Gastroesophageal sphincter (tissue), 4 donors: Measurements from ENCODE around the gene ING1. TPM values are rescaled to one million over a fixed set of nuclear protein-coding genes. Genes with fewer than 3 reads are reported as not detected.

Experiments
- ATAC-seq: fragments of 150-250 bp; one replicate; pipeline ENCODE4 v1.9.1; 2016; ENCODE audit warnings: mild to moderate bottlenecking, moderate library complexity
- H3K27ac ChIP-seq, 4 donors: fragments of 200-600 bp; sonication (generic) in 3 of 4; 1 replicate in 3 of 4; 2 replicates in 1 of 4; pipeline ENCODE4 v1.5.1; 2016 to 2019
- H3K27me3 ChIP-seq: fragments of 200-600 bp; sonication (generic); one replicate; pipeline ENCODE4 v1.5.1; 2019
- H3K36me3 ChIP-seq, 2 donors: fragments of 200-600 bp; sonication (generic); one replicate each; pipeline ENCODE4 v1.5.1; 2019; ENCODE audit warnings: control low read depth in 1 of 2
- H3K4me1 ChIP-seq, 3 donors: fragments of 200-600 bp; sonication (generic); 1 replicate in 2 of 3; 2 replicates in 1 of 3; pipeline ENCODE4 v1.5.1; 2016 to 2019; ENCODE audit warnings: control low read depth in 2 of 3
- H3K4me3 ChIP-seq, 2 donors: fragments of 200-600 bp; sonication (generic); one replicate each; pipeline ENCODE4 v1.5.1; 2019; ENCODE audit warnings: mild to moderate bottlenecking in 1 of 2, moderate library complexity in 1 of 2
- H3K9me3 ChIP-seq, 3 donors: fragments of 200-600 bp; sonication (generic); one replicate each; pipeline ENCODE4 v1.5.1; 2017 to 2019; ENCODE audit warnings: control low read depth in 2 of 3
- EP300 ChIP-seq: sonication (generic); formaldehyde crosslinking; IDR thresholded peaks from one replicate; pipeline ENCODE4 v1.6.1; 2017; ENCODE audit warnings: antibody characterized with exemption, mild to moderate bottlenecking
- POLR2A ChIP-seq, 2 donors: fragments of 450-650 bp; IDR thresholded peaks; one replicate each; pipeline ENCODE4 v1.6.1; 2017; ENCODE audit warnings: antibody characterized with exemption in 2 of 2, mild to moderate bottlenecking in 2 of 2, moderate library complexity in 1 of 2
- POLR2AphosphoS5 ChIP-seq: sonication (generic); formaldehyde crosslinking; IDR thresholded peaks from one replicate; pipeline ENCODE4 v1.6.1; 2017; ENCODE audit warnings: antibody characterized with exemption
- whole genome bisulfite sequencing, 2 donors: methylation state at CpG; one replicate each; pipeline ENCODE4 v1.1.5; 2018; ENCODE audit warnings: low coverage in 1 of 2; 5-methylcytosine and 5-hydroxymethylcytosine counted together
- total RNA-seq, 4 donors: library from RNA; depleted of rRNA; stranded (reverse); fragments of >200 nt; gene quantifications; one replicate each; pipeline ENCODE4 v1.1.0, GENCODE V29; 2016
- TF ChIP-seq, protein P1 (sequence below), 4 experiments: fragments of 200-600 bp in 2 of 4; fragments of 450-650 bp in 2 of 4; sonication (generic) in 1 of 4; IDR thresholded peaks; one replicate each; pipeline ENCODE4 v1.5.1; 2017 to 2019; ENCODE audit warnings: antibody characterized with exemption in 4 of 4, mild to moderate bottlenecking in 2 of 4, moderate library complexity in 2 of 4

The ING1 gene
- total RNA-seq, 4 donors from 2014 or later: 16.2 to 29.0 (median 22.7) TPM

DNA sequence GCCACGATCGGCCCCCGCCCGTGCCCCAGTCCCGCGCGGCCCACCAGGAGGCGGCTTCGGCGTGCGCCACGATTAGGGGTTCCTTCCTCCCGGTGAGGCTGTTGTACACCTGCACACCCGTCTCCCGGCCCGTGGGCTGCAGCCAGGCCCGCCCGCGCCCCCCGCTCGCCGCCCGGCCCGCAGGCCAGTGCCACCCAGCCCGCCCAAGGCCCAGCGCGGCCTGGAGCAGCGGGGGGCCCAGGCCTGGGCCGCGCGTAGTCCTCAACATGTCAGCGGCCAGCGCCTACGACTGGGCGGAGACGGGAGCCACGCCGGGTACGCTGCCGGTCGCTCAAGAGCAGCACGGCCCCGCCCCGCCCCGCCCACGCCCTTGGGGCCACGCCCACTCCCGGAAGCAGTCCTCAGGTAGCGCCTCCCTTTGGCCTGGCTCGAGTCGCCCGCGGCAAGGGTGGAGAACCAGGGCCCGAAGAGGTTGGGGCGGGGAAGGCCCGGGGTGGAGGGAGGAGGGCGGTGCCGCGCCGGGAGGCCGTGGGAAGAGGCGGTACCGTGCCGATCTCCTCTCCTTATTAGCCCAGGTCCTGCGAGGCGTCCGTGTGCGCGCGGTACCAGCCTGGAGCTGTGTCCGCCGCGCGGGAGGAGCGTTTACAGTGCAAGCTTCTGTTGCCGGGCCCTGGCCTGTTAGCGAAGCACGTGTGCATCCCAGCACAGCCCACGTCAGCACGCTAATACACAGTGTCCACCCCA, 7.5 kb upstream of the ING1 start, which contains the start of gene CARS2:
Gene CARS2, minus strand, starts transcription at position 291 of the 744 bp plus-strand sequence. Its CDS starts 23 bp downstream, at position 268.
- peak within 1 kb of the TSS; percentile 42 to 84 for H3K4me3 ChIP-seq
- peak within 1 kb of the TSS; percentile 13 to 92 (median 87) for H3K27ac ChIP-seq
- no peaks in the 10 kb centered on the region for H3K27me3 ChIP-seq
- WGBS, 2 donors: no CpG with 5 or more reads among the region's 80 CpGs
- TF ChIP-seq EP300: no peak
- TF ChIP-seq POLR2A (IDR thresholded peaks at IDR 0.05): peak; percentile 60 to 76
- TF ChIP-seq, protein P1, sequence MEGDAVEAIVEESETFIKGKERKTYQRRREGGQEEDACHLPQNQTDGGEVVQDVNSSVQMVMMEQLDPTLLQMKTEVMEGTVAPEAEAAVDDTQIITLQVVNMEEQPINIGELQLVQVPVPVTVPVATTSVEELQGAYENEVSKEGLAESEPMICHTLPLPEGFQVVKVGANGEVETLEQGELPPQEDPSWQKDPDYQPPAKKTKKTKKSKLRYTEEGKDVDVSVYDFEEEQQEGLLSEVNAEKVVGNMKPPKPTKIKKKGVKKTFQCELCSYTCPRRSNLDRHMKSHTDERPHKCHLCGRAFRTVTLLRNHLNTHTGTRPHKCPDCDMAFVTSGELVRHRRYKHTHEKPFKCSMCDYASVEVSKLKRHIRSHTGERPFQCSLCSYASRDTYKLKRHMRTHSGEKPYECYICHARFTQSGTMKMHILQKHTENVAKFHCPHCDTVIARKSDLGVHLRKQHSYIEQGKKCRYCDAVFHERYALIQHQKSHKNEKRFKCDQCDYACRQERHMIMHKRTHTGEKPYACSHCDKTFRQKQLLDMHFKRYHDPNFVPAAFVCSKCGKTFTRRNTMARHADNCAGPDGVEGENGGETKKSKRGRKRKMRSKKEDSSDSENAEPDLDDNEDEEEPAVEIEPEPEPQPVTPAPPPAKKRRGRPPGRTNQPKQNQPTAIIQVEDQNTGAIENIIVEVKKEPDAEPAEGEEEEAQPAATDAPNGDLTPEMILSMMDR (IDR thresholded peaks at IDR 0.05): peak in 3 of 4 experiments; percentile 33 to 39 (median 35)
- peak; percentile 73 for TF ChIP-seq POLR2AphosphoS5
- peaks cover 2 to 63% (median 12%) of the 10 kb centered on the region in 3 donors for H3K4me1 ChIP-seq
- peaks cover 0 to 25% of the 10 kb centered on the region in 2 donors for H3K36me3 ChIP-seq
- ATAC-seq: peak; percentile 98
- no peaks in the 10 kb centered on the region for H3K9me3 ChIP-seq

DNA sequence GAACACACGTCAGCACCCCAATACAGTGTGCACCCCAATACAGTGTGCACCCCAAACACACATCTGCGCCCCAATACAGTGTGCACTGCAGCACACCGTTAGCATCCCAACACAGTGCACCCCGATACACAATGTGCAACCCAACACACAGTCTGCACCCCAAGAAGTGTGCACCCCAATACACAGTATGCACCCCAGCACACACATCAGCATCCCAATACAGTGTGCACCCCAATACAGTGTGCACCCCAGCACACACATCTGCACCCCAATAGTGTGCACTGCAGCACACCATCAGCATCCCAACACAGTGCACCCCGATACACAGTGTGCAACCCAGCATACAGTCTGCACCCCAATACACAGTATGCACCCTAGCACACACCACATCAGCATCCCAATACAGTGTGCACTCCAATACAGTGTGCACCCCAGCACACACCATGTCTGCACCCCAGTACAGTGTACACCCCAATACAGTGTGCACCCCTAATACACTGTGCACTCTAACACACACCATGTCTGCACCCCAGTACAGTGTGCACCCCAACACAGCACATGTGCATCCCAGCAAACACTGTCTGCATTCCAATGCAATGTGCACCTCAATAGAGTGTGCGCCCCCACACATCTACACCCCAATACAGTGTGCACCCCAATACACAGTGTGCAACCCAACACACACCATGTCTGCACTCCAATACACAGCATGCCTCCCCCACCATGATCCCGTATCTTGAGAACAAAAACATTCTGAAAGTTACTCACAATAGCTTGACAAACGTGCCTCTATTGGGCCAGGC, 6.7 kb upstream of the ING1 start:
- no peaks in the 10 kb centered on the region for H3K9me3 ChIP-seq
- no peak for ATAC-seq
- peak overlapping the region; percentile 1 to 84 for H3K4me3 ChIP-seq
- H3K27me3 ChIP-seq: no peaks in the 10 kb centered on the region
- H3K27ac ChIP-seq: peak overlapping the region in 3 of 4 donors; percentile 84 to 92 (median 90)
- TF ChIP-seq POLR2A (IDR thresholded peaks at IDR 0.05): no peak
- TF ChIP-seq POLR2AphosphoS5: no peak
- no peak for TF ChIP-seq EP300
- TF ChIP-seq, protein P1 (IDR thresholded peaks at IDR 0.05): no peak
- peaks cover 0 to 17% of the 10 kb centered on the region in 2 donors for H3K36me3 ChIP-seq
- H3K4me1 ChIP-seq: peaks cover 2 to 64% (median 16%) of the 10 kb centered on the region in 3 donors
- 58 to 60% methylated on average over 2 to 5 of the region's 8 CpGs for WGBS, 2 donors

DNA sequence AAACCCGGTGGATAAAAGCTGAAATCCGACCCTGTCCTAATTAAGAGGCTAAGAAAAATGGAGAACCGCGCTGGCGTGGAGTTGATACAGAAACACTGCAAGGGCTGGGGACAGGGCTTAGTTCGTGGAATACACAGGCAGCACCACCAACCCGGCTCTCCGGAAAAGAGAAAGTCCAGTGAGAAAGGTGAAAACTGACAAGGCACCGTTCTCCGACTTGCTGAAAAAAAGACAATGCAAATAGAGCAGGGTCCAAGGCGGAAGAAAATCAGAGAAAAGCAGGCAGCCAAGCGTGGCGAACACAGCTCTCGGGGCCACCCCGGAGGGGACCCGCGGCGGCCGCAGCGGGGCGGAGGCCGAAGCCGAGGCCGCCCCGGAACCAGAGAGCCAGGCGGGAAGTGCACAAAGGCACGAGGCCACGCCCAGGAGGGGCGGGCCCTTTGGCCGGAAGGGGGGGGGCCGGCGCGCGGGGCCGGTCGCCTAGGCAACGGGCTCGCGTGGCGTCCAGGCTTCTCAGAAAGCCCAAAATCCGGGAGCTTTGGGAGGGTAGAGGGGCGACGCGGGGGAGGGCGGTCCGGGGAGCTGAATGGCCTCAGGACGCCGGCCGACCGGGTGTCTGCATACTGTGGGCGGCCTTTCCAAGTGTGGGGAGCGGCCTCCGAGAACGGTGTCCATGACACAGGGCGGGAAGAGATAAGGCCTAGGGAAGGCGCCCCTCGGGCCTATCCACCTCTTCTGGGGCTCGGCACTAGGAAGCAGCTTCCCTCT, 1.2 kb upstream of the ING1 start:
- Histone ChIP-seq H3K27ac (peak overlapping the region; percentile 82 to 100 (median 100)), H3K4me3 (peak overlapping the region; percentile 44 to 91), H3K4me1 (peaks cover 0 to 27% (median 10%) of the 10 kb centered on the region in 3 donors), H3K36me3 (no peaks in the 10 kb centered on the region), H3K9me3 (no peaks in the 10 kb centered on the region), H3K27me3 (no peaks in the 10 kb centered on the region)
- TF ChIP-seq, protein P1 (IDR thresholded peaks at IDR 0.05): peak in 2 of 4 experiments; percentile 16 to 20
- TF ChIP-seq POLR2A (IDR thresholded peaks at IDR 0.05): peak; percentile 82 to 92
- no peak for TF ChIP-seq EP300
- peak; percentile 91 for TF ChIP-seq POLR2AphosphoS5
- ATAC-seq: peak; percentile 52
- 0% methylated on average over 26 to 33 of the region's 58 CpGs for WGBS, 2 donors

DNA sequence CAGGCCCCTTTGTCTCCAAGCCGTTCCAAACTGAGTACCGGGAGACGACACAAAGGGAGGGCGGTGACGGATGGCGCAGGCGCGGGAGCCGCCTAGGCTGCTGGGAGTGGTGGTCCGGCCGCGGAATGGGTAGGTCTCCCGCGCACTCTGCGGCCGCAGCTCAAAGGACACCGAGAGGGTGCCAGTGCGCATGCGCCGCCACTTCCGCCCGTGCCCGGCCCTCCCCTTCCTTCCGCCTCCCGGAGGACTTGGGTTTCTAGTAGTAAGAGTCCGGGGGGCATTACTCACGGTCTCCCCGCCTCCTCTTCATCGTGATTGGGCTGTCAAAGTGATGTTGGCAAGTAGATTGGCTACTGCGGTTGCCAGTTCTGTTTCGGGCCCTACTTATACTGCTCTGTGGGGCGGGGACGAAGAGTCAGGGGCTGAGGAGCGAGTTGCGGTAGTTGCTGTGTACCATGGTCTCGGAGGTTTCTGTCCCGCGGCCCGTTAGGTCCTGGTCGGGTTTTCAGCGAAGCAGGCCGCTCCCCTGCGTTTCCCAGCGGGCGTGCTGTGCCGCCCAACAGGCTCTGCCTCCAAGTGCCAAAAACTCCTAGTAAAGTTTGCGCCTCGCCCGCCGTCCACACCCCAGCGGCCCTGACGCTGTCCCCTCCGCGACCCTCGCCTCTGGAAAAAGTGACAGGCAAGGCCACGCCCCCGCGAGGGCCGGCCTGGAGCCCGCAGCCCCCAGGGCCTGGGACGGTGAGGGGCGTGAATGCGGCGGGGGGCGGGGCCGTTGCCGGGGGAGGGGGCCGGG, 455 bp upstream of the ING1 start:
- peak; percentile 99 for TF ChIP-seq POLR2A (IDR thresholded peaks at IDR 0.05)
- no peak for TF ChIP-seq EP300
- TF ChIP-seq, protein P1 (IDR thresholded peaks at IDR 0.05): peak in 1 of 4 experiments; percentile 2
- peak; percentile 100 for TF ChIP-seq POLR2AphosphoS5
- peak overlapping the region; percentile 87 to 100 (median 100) for H3K27ac ChIP-seq

More for the DNA sequence above, 455 bp upstream of the ING1 start:
- 3% methylated on average over 6 of the region's 68 CpGs; no CpG with 5 or more reads in 1 of the 2 donors for WGBS, 2 donors
- H3K9me3 ChIP-seq: no peaks in the 10 kb centered on the region
- H3K27me3 ChIP-seq: no peaks in the 10 kb centered on the region
- peak; percentile 76 for ATAC-seq
- H3K4me1 ChIP-seq: peaks cover under 1 to 32% (median 17%) of the 10 kb centered on the region in 3 donors
- peak overlapping the region; percentile 85 to 91 for H3K4me3 ChIP-seq
- H3K36me3 ChIP-seq: no peaks in the 10 kb centered on the region
